ENCODE measurements around the gene ZNF628. TPM values are rescaled to one million over a fixed set of nuclear protein-coding genes. Genes with fewer than 3 reads are reported as not detected.

Gene ZNF628
- total and polyA plus RNA-seq, 2 donors (not counting 1 experiment from before 2014, with no cell fraction given) = 0.49 to 1.3 TPM

GRCh38 chr19:55525289-55526101, 49.1 kb downstream of the ZNF628 start:
- Histone ChIP-seq H4K20me1 (ENCODE audit: control insufficient read depth, extremely low read depth, insufficient read depth, low read length) (no peaks in the 10 kb centered on the region), H2AFZ (ENCODE audit: low read length) (no peak overlapping the region), H3K27me3 (ENCODE audit: control insufficient read depth, insufficient read depth, low read length) (no peaks in the 10 kb centered on the region), H3K9ac (ENCODE audit: insufficient read depth, low read length) (no peak overlapping the region), H3K79me2 (ENCODE audit: control insufficient read depth, insufficient read depth, low read length) (no peaks in the 10 kb centered on the region), H3K27ac (ENCODE audit: insufficient read depth, low read length) (no peak overlapping the region), H3K4me1 (ENCODE audit: control insufficient read depth, extremely low read depth, insufficient read depth, low read length) (peaks cover 10% of the 10 kb centered on the region), H3K4me2 (ENCODE audit: extremely low read depth, insufficient read depth, low read length) (no peak overlapping the region), H3K36me3 (ENCODE audit: control insufficient read depth, insufficient read depth, low read length) (no peaks in the 10 kb centered on the region), H3K4me3 (replicated peaks in 1 of 4; ENCODE audit: control extremely low read depth in 1 of 4, insufficient read depth in 1 of 4, low read depth in 3 of 4, low read length in 4 of 4) (no peak overlapping the region), H3K9me3 (ENCODE audit: control insufficient read depth, insufficient read depth, low read depth, low read length) (no peaks in the 10 kb centered on the region)
- no peak for TF ChIP-seq EZH2 (IDR thresholded peaks at IDR 0.05; ENCODE audit: low read length, missing control alignments)
- no peak for DNase-seq (ENCODE audit: low read depth in 2 of 2)

GRCh38 chr19:55526216-55527196, 50.1 kb downstream of the ZNF628 start:
- H3K4me1 ChIP-seq (ENCODE audit: control insufficient read depth, extremely low read depth, insufficient read depth, low read length) = peaks cover 9% of the 10 kb centered on the region
- H2AFZ ChIP-seq (ENCODE audit: low read length) = no peak overlapping the region
- TF ChIP-seq EZH2 (IDR thresholded peaks at IDR 0.05; ENCODE audit: low read length, missing control alignments) = no peak
- no peak for TF ChIP-seq CTCF (conservative IDR thresholded peaks at IDR 0.05 in 1 of 2, IDR thresholded peaks at IDR 0.05 in 1 of 2; ENCODE audit: low read depth in 1 of 2, low read length in 2 of 2)
- H3K9me3 ChIP-seq (ENCODE audit: control insufficient read depth, insufficient read depth, low read depth, low read length) = no peaks in the 10 kb centered on the region
- H4K20me1 ChIP-seq (ENCODE audit: control insufficient read depth, extremely low read depth, insufficient read depth, low read length) = no peaks in the 10 kb centered on the region
- H3K4me2 ChIP-seq (ENCODE audit: extremely low read depth, insufficient read depth, low read length) = peak overlapping the region; percentile 32
- H3K9ac ChIP-seq (ENCODE audit: insufficient read depth, low read length) = no peak overlapping the region
- H3K79me2 ChIP-seq (ENCODE audit: control insufficient read depth, insufficient read depth, low read length) = no peaks in the 10 kb centered on the region
- DNase-seq (ENCODE audit: low read depth in 2 of 2) = peak; percentile 52 to 84
- H3K36me3 ChIP-seq (ENCODE audit: control insufficient read depth, insufficient read depth, low read length) = no peaks in the 10 kb centered on the region
- no peak overlapping the region for H3K27ac ChIP-seq (ENCODE audit: insufficient read depth, low read length)
- no peaks in the 10 kb centered on the region for H3K27me3 ChIP-seq (ENCODE audit: control insufficient read depth, insufficient read depth, low read length)
- no peak overlapping the region for H3K4me3 ChIP-seq (replicated peaks in 1 of 4; ENCODE audit: control extremely low read depth in 1 of 4, insufficient read depth in 1 of 4, low read depth in 3 of 4, low read length in 4 of 4)

GRCh38 chr19:55527197-55528029, 51.0 kb downstream of the ZNF628 start:
- no peaks in the 10 kb centered on the region for H3K27me3 ChIP-seq (ENCODE audit: control insufficient read depth, insufficient read depth, low read length)
- no peak overlapping the region for H3K4me3 ChIP-seq (replicated peaks in 1 of 4; ENCODE audit: control extremely low read depth in 1 of 4, insufficient read depth in 1 of 4, low read depth in 3 of 4, low read length in 4 of 4)
- no peaks in the 10 kb centered on the region for H3K9me3 ChIP-seq (ENCODE audit: control insufficient read depth, insufficient read depth, low read depth, low read length)
- H3K4me1 ChIP-seq (ENCODE audit: control insufficient read depth, extremely low read depth, insufficient read depth, low read length) = peaks cover 5% of the 10 kb centered on the region
- H3K4me2 ChIP-seq (ENCODE audit: extremely low read depth, insufficient read depth, low read length) = no peak overlapping the region
- DNase-seq (ENCODE audit: low read depth in 2 of 2) = no peak
- no peak overlapping the region for H3K9ac ChIP-seq (ENCODE audit: insufficient read depth, low read length)
- H2AFZ ChIP-seq (ENCODE audit: low read length) = no peak overlapping the region
- no peaks in the 10 kb centered on the region for H3K79me2 ChIP-seq (ENCODE audit: control insufficient read depth, insufficient read depth, low read length)
- TF ChIP-seq CTCF (conservative IDR thresholded peaks at IDR 0.05 in 1 of 2, IDR thresholded peaks at IDR 0.05 in 1 of 2; ENCODE audit: low read depth in 1 of 2, low read length in 2 of 2) = no peak
- no peak for TF ChIP-seq EZH2 (IDR thresholded peaks at IDR 0.05; ENCODE audit: low read length, missing control alignments)
- no peak overlapping the region for H3K27ac ChIP-seq (ENCODE audit: insufficient read depth, low read length)
- H4K20me1 ChIP-seq (ENCODE audit: control insufficient read depth, extremely low read depth, insufficient read depth, low read length) = no peaks in the 10 kb centered on the region
- no peaks in the 10 kb centered on the region for H3K36me3 ChIP-seq (ENCODE audit: control insufficient read depth, insufficient read depth, low read length)

Data from fibroblast of lung (primary cell).